GM19438 (cell line): ENCODE data around the gene POMGNT2.
"Not testable (repeated sequence)": the region's sequence is repeated elsewhere in the genome, so short reads cannot be mapped to it uniquely, and the experiment has no call there.

Experiments
- ATAC-seq: cut with Tn5 transposase; IDR thresholded peaks from one replicate; pipeline ENCODE4 v1.9.1; 2021; ENCODE audit warnings: low read depth; ENCODE audit not compliant: unreplicated experiment

The POMGNT2 gene

GRCh38 chr3:43077261-43077660 lies 28.6 kb downstream of the POMGNT2 start:
- no peak for ATAC-seq

- ATAC-seq: no peak
Observed at GRCh38 chr3:43076857-43077256, 29.0 kb downstream of the POMGNT2 start.

- ATAC-seq: no peak
Observed at GRCh38 chr3:43075904-43076661, 29.8 kb downstream of the POMGNT2 start.

GRCh38 chr3:43074901-43075689 lies 30.8 kb downstream of the POMGNT2 start:
- ATAC-seq: no peak

- ATAC-seq: no peak
Observed at GRCh38 chr3:43074482-43074881, 31.4 kb downstream of the POMGNT2 start.

- no peak for ATAC-seq
Observed at GRCh38 chr3:43073836-43074220, 32.1 kb downstream of the POMGNT2 start.

GRCh38 chr3:43073116-43073835 lies 32.6 kb downstream of the POMGNT2 start:
- ATAC-seq: no peak

- ATAC-seq: no peak
Observed at GRCh38 chr3:43072361-43072760, 33.5 kb downstream of the POMGNT2 start.

GRCh38 chr3:43071313-43071893 lies 34.5 kb downstream of the POMGNT2 start:
- ATAC-seq: no peak

- ATAC-seq: not testable (repeated sequence)
Observed at GRCh38 chr3:43070670-43071069, 35.2 kb downstream of the POMGNT2 start.

GRCh38 chr3:43063114-43063513 lies 42.8 kb downstream of the POMGNT2 start:
- no peak for ATAC-seq

- ATAC-seq: no peak
Observed at GRCh38 chr3:43062564-43063040, 43.3 kb downstream of the POMGNT2 start.

GRCh38 chr3:43062040-43062563 lies 43.8 kb downstream of the POMGNT2 start:
- no peak for ATAC-seq

GRCh38 chr3:43061101-43061895 lies 44.6 kb downstream of the POMGNT2 start:
- ATAC-seq: no peak

GRCh38 chr3:43059456-43059855 lies 46.4 kb downstream of the POMGNT2 start:
- ATAC-seq: no peak

- no peak for ATAC-seq
Observed at GRCh38 chr3:43055806-43056770, 49.8 kb downstream of the POMGNT2 start.

GRCh38 chr3:43055393-43055792 lies 50.5 kb downstream of the POMGNT2 start:
- no peak for ATAC-seq

GRCh38 chr3:43054754-43055153 lies 51.1 kb downstream of the POMGNT2 start:
- ATAC-seq: no peak

GRCh38 chr3:43053291-43053690 lies 52.6 kb downstream of the POMGNT2 start:
- ATAC-seq: no peak
